Activated CD8-positive, alpha-beta memory T cell treated with anti-CD3 and anti-CD28 coated beads, Interleukin-2, amount 10 ng/mL, durations not matched to agents 7 days and 5 days (primary cell): Measurements from ENCODE around the gene PPP2R5C. TPM values are rescaled to one million over a fixed set of nuclear protein-coding genes. Genes with fewer than 3 reads are reported as not detected.
A peak's percentile ranks its signal among the peaks of the same experiment; 100 is the strongest.

Source experiments
- ATAC-seq: fragments of 150-1000 bp; cut with Tn5 transposase; one replicate; pipeline ENCODE4 v1.10.0; 2021; ENCODE audit warnings: moderate library complexity
- CTCF ChIA-PET: fragments of 350-600 bp; sonication (Branson Sonifier 250); formaldehyde crosslinking; loops from one replicate; lab custom pipeline; 2021; ENCODE audit warnings: antibody characterized with exemption; lab: Charles Lee
- DNase-seq: peaks from one replicate; pipeline ENCODE4 v3.0.0-alpha.2; 2020
- H3K27ac Mint-ChIP-seq: one replicate; pipeline ENCODE4 v1.8.0; 2021; ENCODE audit warnings: mild to moderate bottlenecking, mixed read lengths
- H3K27me3 Mint-ChIP-seq: one replicate; pipeline ENCODE4 v1.8.0; 2021; ENCODE audit warnings: mixed read lengths
- H3K36me3 Mint-ChIP-seq: one replicate; pipeline ENCODE4 v1.8.0; 2021; ENCODE audit warnings: mild to moderate bottlenecking, mixed read lengths
- H3K4me1 Mint-ChIP-seq: one replicate; pipeline ENCODE4 v1.8.0; 2021; ENCODE audit warnings: mixed read lengths
- H3K4me3 Mint-ChIP-seq: one replicate; pipeline ENCODE4 v1.8.0; 2021; ENCODE audit warnings: mild to moderate bottlenecking, moderate library complexity, mixed read lengths
- H3K9me3 Mint-ChIP-seq: one replicate; pipeline ENCODE4 v1.8.0; 2022; ENCODE audit warnings: low read depth, mixed read lengths
- total RNA-seq, 2 experiments: library from RNA; stranded (reverse); gene quantifications; one replicate each; pipeline ENCODE4 v1.2.3, GENCODE V29; 2021

PPP2R5C gene
- total RNA-seq, 2 experiments from 2014 or later: 213 to 234 TPM

DNA sequence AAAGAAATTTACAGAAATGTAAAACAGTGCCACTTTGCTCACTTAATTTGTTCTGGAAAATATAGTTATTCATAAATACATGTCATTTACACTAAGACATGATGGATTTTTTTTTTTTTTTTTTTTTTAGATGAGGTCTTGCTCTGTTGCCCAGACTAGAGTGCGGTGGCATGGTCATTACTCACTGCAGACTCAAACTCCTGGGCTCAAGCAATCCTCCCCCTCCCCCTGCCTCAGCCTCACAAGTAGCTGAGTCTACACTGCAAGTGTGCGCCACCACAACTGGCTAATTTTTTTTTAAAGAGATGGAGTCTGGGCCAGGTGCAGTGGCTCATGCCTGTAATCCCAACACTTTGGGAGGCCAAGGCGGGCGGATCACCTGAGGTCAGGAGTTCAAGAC, 101.2 kb downstream of the PPP2R5C start:
- Mint-ChIP-seq H3K9me3 (no peaks in the 10 kb centered on the region), H3K27ac (no peak overlapping the region)
- CTCF ChIA-PET: interaction anchor here (0.7 to 1.1 kb wide), 2 partner anchors 91 to 222 kb away, joined by 3 to 4 read pairs; no protein-coding TSS in a partner anchor

DNA sequence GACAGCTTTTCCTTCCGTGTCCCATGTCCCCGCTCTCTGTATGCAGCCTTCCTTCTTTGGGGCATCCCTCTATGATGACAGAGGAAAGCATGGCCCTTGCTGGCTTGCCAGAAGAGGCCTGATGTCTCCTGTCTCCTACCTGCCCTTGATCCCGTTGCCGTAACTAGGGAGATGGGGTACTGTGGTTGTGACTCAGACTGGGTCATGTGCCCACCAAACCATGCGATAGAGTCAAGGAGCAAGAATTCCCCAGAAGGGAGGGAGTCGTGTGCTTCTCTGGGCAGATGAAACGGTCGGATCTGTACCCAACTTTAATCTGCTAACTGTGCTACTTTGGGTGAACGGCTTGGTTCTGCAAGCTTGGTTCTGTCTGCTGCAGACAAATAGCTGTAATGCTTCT, 103.8 kb downstream of the PPP2R5C start:
- H3K36me3 Mint-ChIP-seq: peaks cover 34% of the 10 kb centered on the region
- CTCF ChIA-PET: no interaction called here
- ATAC-seq (no peak), DNase-seq (no peak)
- H3K27ac Mint-ChIP-seq: no peak overlapping the region
- no peak overlapping the region for H3K4me3 Mint-ChIP-seq
- H3K9me3 Mint-ChIP-seq: no peaks in the 10 kb centered on the region
- peaks cover 15% of the 10 kb centered on the region for H3K4me1 Mint-ChIP-seq
- no peaks in the 10 kb centered on the region for H3K27me3 Mint-ChIP-seq

More for the DNA sequence above, 101.2 kb downstream of the PPP2R5C start:
- H3K4me3 Mint-ChIP-seq: no peak overlapping the region
- ATAC-seq (no peak), DNase-seq (no peak)
- H3K27me3 Mint-ChIP-seq: no peaks in the 10 kb centered on the region
- peaks cover 30% of the 10 kb centered on the region for H3K4me1 Mint-ChIP-seq
- peaks cover 46% of the 10 kb centered on the region for H3K36me3 Mint-ChIP-seq

DNA sequence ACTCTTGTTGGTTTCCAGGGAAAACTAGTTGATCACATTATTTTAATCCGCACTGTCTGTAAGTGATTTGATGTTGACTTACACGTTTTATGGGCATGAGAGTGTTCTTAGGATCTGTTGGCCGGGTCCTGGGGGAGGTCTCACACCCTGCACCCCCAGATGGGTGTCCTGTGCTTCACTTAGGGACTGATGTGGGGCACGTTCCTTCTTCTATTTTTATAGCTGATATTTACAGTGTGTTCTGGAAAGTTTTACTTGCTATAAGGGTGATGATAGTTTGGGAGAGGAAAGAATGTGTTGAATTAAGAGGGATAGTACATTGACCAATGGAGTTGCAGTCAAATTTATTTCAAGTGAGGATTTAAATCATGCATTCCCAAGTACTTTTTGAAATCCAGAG, 106.3 kb downstream of the PPP2R5C start:
- CTCF ChIA-PET: interaction anchor here (0.7 to 1.1 kb wide), 2 partner anchors 23 to 97 kb away, joined by 3 to 5 read pairs; no protein-coding TSS in a partner anchor
- Mint-ChIP-seq H3K36me3 (peaks cover 28% of the 10 kb centered on the region), H3K27me3 (no peaks in the 10 kb centered on the region), H3K4me1 (peaks cover 24% of the 10 kb centered on the region), H3K27ac (no peak overlapping the region), H3K9me3 (no peaks in the 10 kb centered on the region), H3K4me3 (no peak overlapping the region)
- no peak for ATAC-seq
- no peak for DNase-seq

DNA sequence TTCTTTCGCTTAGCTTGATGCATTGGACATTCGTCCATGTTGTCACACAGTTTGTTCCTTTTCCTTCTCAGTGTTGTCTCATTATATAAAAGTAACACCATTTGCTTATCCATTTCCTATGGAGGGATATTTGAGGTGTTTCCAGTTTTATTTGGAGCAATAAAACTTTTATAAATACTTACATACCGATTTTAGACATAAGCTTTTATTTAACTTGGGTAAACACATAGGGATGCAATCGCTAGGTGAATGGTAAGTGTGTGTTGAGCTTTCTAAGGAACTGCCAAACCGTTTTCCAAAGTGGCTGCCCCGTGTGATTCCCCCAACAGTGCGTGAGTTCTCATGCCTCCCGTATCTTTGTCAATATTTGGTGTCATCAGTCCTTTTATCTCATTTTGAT, 107.7 kb downstream of the PPP2R5C start:
- H3K36me3 Mint-ChIP-seq: peaks cover 23% of the 10 kb centered on the region
- no peak overlapping the region for H3K4me3 Mint-ChIP-seq

DNA sequence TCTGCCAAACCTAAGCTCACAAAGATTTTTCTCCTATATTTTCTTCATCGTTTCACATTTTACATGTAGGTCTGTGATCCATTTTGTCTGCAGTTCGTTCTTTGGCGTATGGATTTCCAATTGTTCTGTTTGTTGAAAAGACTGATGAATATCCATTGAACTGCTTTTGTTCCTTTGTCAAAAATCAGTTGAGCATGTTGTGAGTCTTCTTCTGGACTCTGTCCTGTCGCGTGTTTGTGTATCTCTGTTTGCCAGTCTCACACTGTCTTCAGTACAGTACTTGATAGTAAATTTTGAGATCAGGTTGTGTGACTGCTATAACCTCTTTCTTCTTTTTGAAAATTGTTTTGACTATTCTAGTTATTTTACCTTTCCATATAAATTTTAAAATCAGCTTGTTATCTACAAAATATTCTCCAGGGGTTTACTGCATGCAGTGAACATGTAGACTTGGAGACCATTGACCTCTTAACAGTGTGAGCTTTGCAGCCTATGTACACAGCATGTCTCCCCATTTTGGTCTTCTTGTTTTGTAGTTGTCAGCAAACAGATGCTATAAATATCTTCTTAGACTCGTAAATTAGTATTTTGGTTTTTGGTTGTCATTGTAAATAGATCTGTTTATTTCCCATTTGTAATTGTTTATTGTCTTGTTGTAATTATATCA, 108.9 kb downstream of the PPP2R5C start:
- Mint-ChIP-seq H3K4me3 (no peak overlapping the region), H3K27ac (no peak overlapping the region), H3K36me3 (peaks cover 12% of the 10 kb centered on the region), H3K4me1 (peaks cover 39% of the 10 kb centered on the region), H3K27me3 (no peaks in the 10 kb centered on the region), H3K9me3 (no peaks in the 10 kb centered on the region)
- no peak for DNase-seq
- CTCF ChIA-PET: interaction anchor here (0.6 to 0.8 kb wide), 2 partner anchors 39 to 578 kb away, joined by 3 to 6 read pairs; no protein-coding TSS in a partner anchor
- ATAC-seq: no peak

More for the DNA sequence above, 107.7 kb downstream of the PPP2R5C start:
- CTCF ChIA-PET: no interaction called here
- no peaks in the 10 kb centered on the region for H3K27me3 Mint-ChIP-seq
- DNase-seq (no peak), ATAC-seq (no peak)
- H3K27ac Mint-ChIP-seq: no peak overlapping the region
- peaks cover 32% of the 10 kb centered on the region for H3K4me1 Mint-ChIP-seq
- H3K9me3 Mint-ChIP-seq: no peaks in the 10 kb centered on the region

DNA sequence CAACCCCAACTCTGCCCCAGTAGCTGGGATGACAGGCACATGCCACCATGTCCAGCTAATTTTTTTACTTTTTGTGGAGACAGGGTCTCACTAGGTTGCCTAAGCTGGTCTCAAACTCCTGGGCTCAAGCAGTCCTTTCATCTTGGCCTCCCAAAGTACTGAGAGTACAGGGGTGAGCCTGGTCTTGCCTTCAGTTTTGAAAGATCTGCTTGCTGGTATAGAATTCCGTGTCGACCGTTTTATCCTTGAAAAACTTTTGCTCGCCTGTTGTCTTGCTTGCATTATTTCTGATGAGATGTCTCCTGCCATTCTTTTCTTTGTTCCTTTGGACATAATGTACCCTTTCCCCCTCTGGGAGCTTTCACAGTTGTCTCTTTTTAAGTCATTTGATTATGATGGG, 110.8 kb downstream of the PPP2R5C start:
- peaks cover 56% of the 10 kb centered on the region for H3K4me1 Mint-ChIP-seq
- CTCF ChIA-PET: interaction anchor here (1.0 kb wide), 1 partner anchor 89 kb away, joined by 3 read pairs; no protein-coding TSS in a partner anchor
- no peak for DNase-seq
- no peak overlapping the region for H3K4me3 Mint-ChIP-seq
- no peaks in the 10 kb centered on the region for H3K27me3 Mint-ChIP-seq
- H3K36me3 Mint-ChIP-seq: peaks cover 14% of the 10 kb centered on the region
- no peaks in the 10 kb centered on the region for H3K9me3 Mint-ChIP-seq
- no peak overlapping the region for H3K27ac Mint-ChIP-seq
- ATAC-seq: no peak

DNA sequence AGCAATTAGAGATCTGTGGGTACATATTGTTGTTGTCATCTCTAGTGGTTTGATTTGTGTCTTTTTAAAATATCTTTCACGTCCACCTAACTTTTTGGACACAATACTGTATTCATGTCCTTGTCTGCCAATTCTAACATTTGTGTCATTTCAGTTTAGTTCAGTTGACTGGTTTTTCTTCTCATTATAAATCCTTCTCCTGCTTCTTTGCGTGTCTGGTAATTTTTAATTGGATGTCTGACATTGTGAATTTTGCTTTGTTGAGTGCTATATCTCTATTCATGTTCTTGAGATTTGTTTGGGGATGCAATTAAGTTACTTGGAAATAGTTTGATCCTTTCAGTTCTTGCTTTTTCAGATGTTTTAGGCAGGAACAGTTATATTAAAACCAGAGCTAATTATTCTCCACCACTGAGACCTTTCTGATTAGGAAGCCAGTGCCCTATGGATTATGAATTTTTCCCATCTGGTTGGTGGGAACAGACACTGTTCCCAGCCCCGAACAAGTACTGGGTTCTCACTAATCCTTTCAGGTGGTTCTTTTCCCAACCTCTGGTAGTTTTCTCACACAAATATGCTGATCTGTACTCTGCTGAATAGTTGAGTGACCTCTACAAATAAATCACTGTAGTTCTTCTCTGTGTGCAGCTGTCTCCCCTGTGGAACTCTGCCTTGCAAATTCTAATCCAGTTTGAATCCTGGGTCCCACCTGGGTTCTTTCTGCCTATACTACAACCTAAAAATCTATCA, 111.7 kb downstream of the PPP2R5C start:
- Mint-ChIP-seq H3K27ac (no peak overlapping the region), H3K9me3 (no peaks in the 10 kb centered on the region), H3K27me3 (no peaks in the 10 kb centered on the region), H3K4me3 (no peak overlapping the region), H3K36me3 (peaks cover 22% of the 10 kb centered on the region), H3K4me1 (peaks cover 62% of the 10 kb centered on the region)
- DNase-seq: no peak
- CTCF ChIA-PET: interaction anchor here (0.6 to 1.0 kb wide), 2 partner anchors 88 to 108 kb away, joined by 3 read pairs; no protein-coding TSS in a partner anchor
- ATAC-seq: no peak

DNA sequence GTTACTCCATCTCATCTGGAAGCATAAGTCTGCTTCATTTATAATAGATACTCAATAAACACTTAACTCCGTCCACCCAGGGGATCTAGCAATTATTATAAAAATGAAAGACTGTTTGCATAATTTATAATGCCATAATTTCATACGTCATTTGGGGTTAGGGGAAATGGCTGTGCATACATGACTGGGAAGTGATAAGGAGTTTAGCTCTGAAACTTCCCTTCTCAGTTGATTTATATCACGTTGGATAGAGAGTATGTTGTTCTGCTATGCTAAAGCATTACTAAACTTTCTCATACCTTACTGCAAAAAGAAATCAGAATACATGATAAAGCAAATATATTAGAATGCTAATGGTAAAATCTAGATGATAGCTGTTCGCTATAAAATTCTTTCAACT, 112.5 kb downstream of the PPP2R5C start:
- no peaks in the 10 kb centered on the region for H3K27me3 Mint-ChIP-seq
- CTCF ChIA-PET: interaction anchor here (0.6 kb wide), 1 partner anchor 108 kb away, joined by 3 read pairs; no protein-coding TSS in a partner anchor
- DNase-seq (no peak), ATAC-seq (no peak)
- H3K36me3 Mint-ChIP-seq: peaks cover 25% of the 10 kb centered on the region
- no peak overlapping the region for H3K27ac Mint-ChIP-seq
- peaks cover 70% of the 10 kb centered on the region for H3K4me1 Mint-ChIP-seq
- H3K9me3 Mint-ChIP-seq: no peaks in the 10 kb centered on the region
- no peak overlapping the region for H3K4me3 Mint-ChIP-seq

DNA sequence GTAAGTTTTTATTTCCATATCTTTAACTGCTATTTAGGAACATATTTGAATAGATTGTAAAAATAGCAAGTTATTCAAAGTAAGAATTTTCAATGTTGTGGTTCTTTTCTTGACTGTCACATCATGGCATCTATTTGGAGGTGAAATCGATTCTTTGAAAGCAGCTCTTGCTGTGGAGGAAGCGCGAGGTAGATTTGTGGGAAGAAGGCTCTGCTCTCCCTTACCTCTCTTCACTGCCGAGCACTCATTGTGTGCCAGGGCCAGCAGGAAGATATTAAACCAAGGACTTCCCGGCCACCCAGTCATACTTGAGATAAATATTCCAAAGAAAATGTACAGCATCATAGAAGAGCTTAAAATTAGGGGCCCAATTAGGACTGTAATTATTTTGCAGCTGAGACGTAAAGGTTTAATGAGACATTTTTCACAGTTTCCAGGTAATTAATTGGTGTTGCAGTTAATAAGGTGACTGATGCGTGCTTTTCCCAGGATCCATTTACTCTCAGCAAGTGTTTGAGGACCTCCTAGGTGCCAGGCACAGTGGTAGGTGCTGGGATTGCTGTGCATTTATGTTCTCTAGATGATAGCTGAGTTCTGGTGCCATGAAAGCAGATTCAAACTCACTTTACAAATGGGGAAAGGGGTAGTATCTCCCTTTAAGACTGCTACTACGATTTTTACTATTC, 113.7 kb downstream of the PPP2R5C start:
- no peak for ATAC-seq

DNA sequence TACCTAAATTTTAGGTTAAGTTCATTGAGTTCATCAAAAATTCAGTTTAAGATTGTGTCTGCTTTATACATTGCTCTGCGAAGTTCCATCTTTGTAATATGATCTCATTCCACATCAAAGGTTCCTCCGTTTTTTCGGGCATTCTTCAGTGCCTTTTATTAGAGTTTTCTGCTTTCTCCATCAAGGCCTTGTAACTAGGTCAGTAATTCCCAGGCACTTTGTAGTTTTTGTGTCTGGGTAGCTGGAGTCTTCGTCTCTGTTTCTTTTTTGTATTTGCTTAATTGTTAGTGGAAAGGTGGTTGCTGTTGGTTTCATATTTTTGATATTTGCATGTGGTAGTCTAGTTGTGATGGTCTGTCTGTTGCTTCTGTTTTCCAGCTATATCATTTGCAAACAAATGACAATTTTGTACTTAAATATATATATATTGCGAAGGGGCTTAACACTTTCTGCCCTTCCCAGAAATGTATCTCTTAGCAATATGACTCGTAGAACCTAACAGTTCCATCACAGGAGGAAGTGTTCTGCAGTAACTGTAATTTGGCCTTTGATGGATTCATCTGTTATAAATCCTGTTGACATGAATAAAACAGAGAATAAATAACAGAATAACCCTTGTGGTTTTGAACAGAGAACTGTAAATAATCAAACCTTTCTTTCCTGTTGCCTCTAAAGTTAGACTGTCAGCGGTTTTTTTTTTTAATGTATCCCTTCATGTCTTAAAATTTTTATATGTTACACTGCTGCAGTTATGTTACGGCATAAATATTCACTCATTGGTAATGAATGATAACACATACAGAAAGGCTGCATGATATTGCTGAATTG, 114.4 kb downstream of the PPP2R5C start:
- H3K27me3 Mint-ChIP-seq: no peaks in the 10 kb centered on the region
- H3K9me3 Mint-ChIP-seq: no peaks in the 10 kb centered on the region
- DNase-seq: no peak
- CTCF ChIA-PET: interaction anchor here (1.0 to 1.6 kb wide), 3 partner anchors 17 to 105 kb away, joined by 3 to 9 read pairs (median 4); no protein-coding TSS in a partner anchor
- peak overlapping the region; percentile 71 for H3K27ac Mint-ChIP-seq
- no peak for ATAC-seq
- peak overlapping the region; percentile 61 for H3K4me3 Mint-ChIP-seq
- H3K36me3 Mint-ChIP-seq: peaks cover 27% of the 10 kb centered on the region
- peaks cover 73% of the 10 kb centered on the region for H3K4me1 Mint-ChIP-seq

More for the DNA sequence above, 113.7 kb downstream of the PPP2R5C start:
- Mint-ChIP-seq H3K4me3 (peak overlapping the region; percentile 61), H3K4me1 (peaks cover 78% of the 10 kb centered on the region), H3K9me3 (no peaks in the 10 kb centered on the region), H3K36me3 (peaks cover 30% of the 10 kb centered on the region), H3K27me3 (no peaks in the 10 kb centered on the region), H3K27ac (peak overlapping the region; percentile 71)
- no peak for DNase-seq
- CTCF ChIA-PET: interaction anchor here (0.9 to 1.6 kb wide), 4 partner anchors 16 to 104 kb away, joined by 3 to 9 read pairs (median 4); no protein-coding TSS in a partner anchor

DNA sequence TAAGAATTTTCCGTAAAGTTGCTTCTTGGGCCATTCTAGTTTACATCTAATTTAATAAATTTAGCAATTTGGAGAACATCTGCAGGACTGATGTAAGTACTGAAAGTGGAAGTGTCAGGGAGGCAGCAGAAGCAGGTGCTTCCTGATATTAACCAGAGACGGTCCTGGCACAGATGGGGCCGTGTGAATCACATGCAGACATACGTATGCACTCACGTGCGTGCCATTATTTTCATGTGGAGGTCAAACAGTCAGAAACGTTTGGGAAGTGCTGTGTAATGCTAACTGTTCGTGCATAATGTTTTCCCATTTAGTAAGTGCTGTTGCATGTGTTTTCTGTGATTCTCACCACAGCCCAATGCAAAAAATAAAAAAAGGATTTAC, 115.0 kb downstream of the PPP2R5C start:
- ATAC-seq (peak; percentile 90), DNase-seq (peak; percentile 83)
- peaks cover 25% of the 10 kb centered on the region for H3K36me3 Mint-ChIP-seq
- H3K27ac Mint-ChIP-seq: peak overlapping the region; percentile 71
- CTCF ChIA-PET: no interaction called here
- no peaks in the 10 kb centered on the region for H3K27me3 Mint-ChIP-seq
- H3K9me3 Mint-ChIP-seq: no peaks in the 10 kb centered on the region
- H3K4me1 Mint-ChIP-seq: peaks cover 70% of the 10 kb centered on the region
- H3K4me3 Mint-ChIP-seq: peak overlapping the region; percentile 61

DNA sequence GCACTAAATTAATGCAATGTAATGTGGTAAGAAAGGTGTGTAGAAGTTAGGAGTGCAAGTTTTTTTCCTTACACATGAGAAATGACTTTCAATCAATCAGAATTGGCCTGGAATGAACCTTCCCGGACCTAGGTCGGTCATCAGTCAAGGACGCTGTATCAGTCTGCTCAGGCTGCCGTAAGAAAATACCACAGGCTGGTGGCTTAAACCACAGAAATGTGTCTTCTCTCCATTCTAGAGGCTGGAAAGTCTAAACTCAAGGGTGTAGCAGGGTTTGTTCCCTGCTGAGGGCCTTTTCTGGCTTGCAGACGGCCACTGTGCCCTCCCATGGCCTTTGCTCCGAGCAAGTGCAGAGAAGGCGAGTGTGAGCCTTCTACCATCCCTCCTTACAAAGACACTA, 116.3 kb downstream of the PPP2R5C start:
- Mint-ChIP-seq H3K4me3 (no peak overlapping the region), H3K9me3 (no peaks in the 10 kb centered on the region), H3K27me3 (no peaks in the 10 kb centered on the region), H3K4me1 (peaks cover 63% of the 10 kb centered on the region), H3K36me3 (peaks cover 29% of the 10 kb centered on the region), H3K27ac (peak overlapping the region; percentile 52)
- no peak for ATAC-seq
- CTCF ChIA-PET: no interaction called here
- DNase-seq: no peak
